NCI-H2029 treated with DMSO at 0.1 percent for 48 hours (cell line): ENCODE data around the gene BANK1.

ENCODE experiments used
- DNase-seq: peaks from one replicate; lab custom pipeline; 2025; lab: John Stamatoyannopoulos, UW

BANK1 gene

GRCh38 chr4:101956068-101956825, 165.7 kb downstream of the BANK1 start:
- no peak for DNase-seq

GRCh38 chr4:101958547-101958946, 168.0 kb downstream of the BANK1 start:
- DNase-seq: no peak

GRCh38 chr4:101960431-101960830, 169.9 kb downstream of the BANK1 start:
- no peak for DNase-seq

GRCh38 chr4:101961144-101961543, 170.6 kb downstream of the BANK1 start:
- no peak for DNase-seq

GRCh38 chr4:101967697-101968346, 177.3 kb downstream of the BANK1 start:
- no peak for DNase-seq

- no peak for DNase-seq
Measured at GRCh38 chr4:101968364-101968763, 177.8 kb downstream of the BANK1 start.

GRCh38 chr4:101969965-101970364, 179.4 kb downstream of the BANK1 start:
- no peak for DNase-seq

- DNase-seq: no peak
Measured at GRCh38 chr4:101970547-101971155, 180.1 kb downstream of the BANK1 start.

- no peak for DNase-seq
Measured at GRCh38 chr4:101972791-101973190, 182.3 kb downstream of the BANK1 start.

GRCh38 chr4:101973361-101973760, 182.8 kb downstream of the BANK1 start:
- DNase-seq: no peak

- no peak for DNase-seq
Measured at GRCh38 chr4:101977076-101977475, 186.5 kb downstream of the BANK1 start.

GRCh38 chr4:101981756-101982155, 191.2 kb downstream of the BANK1 start:
- DNase-seq: peak; percentile 7

- no peak for DNase-seq
Measured at GRCh38 chr4:101983835-101984234, 193.3 kb downstream of the BANK1 start.

- no peak for DNase-seq
Measured at GRCh38 chr4:101987623-101988243, 197.2 kb downstream of the BANK1 start.

GRCh38 chr4:101989551-101989950, 199.0 kb downstream of the BANK1 start:
- DNase-seq: no peak

- no peak for DNase-seq
Measured at GRCh38 chr4:101992446-101992845, 201.9 kb downstream of the BANK1 start.

- no peak for DNase-seq
Measured at GRCh38 chr4:101993002-101993841, 202.7 kb downstream of the BANK1 start.

GRCh38 chr4:101993842-101994775, 203.6 kb downstream of the BANK1 start:
- DNase-seq: no peak

- DNase-seq: no peak
Measured at GRCh38 chr4:102007959-102008425, 217.5 kb downstream of the BANK1 start.

- DNase-seq: no peak
Measured at GRCh38 chr4:102008711-102009110, 218.2 kb downstream of the BANK1 start.

- DNase-seq: no peak
Measured at GRCh38 chr4:102022343-102022742, 231.8 kb downstream of the BANK1 start.
